Activated CD4-positive, alpha-beta memory T cell treated with anti-CD3 and anti-CD28 coated beads, Interleukin-2, amount 10 ng/mL, durations not matched to agents 7 days and 5 days (primary cell): ENCODE data around the gene LRR1. TPM values are rescaled to one million over a fixed set of nuclear protein-coding genes. Genes with fewer than 3 reads are reported as not detected.
"Not testable (repeated sequence)": the region's sequence is repeated elsewhere in the genome, so short reads cannot be mapped to it uniquely, and the experiment has no call there.

Experiments
- CTCF ChIA-PET: fragments of 350-600 bp; sonication (Branson Sonifier 250); formaldehyde crosslinking; loops from one replicate; lab custom pipeline; 2021; ENCODE audit warnings: antibody characterized with exemption, inconsistent platforms; lab: Charles Lee
- POLR2A ChIA-PET: fragments of 350-600 bp; sonication (Branson Sonifier 250); formaldehyde crosslinking; loops from one replicate; lab custom pipeline; 2021; ENCODE audit warnings: antibody characterized with exemption; lab: Charles Lee
- DNase-seq: peaks from one replicate; pipeline ENCODE4 v3.0.0-alpha.2; 2020
- H3K27ac Mint-ChIP-seq: one replicate; pipeline ENCODE4 v1.8.0; 2021; ENCODE audit warnings: mild to moderate bottlenecking, mixed read lengths
- H3K27me3 Mint-ChIP-seq: one replicate; pipeline ENCODE4 v1.8.0; 2021; ENCODE audit warnings: mixed read lengths
- H3K36me3 Mint-ChIP-seq: one replicate; pipeline ENCODE4 v1.8.0; 2021; ENCODE audit warnings: low read depth, mixed read lengths
- H3K4me1 Mint-ChIP-seq: one replicate; pipeline ENCODE4 v1.8.0; 2021; ENCODE audit warnings: mixed read lengths
- H3K4me3 Mint-ChIP-seq: one replicate; pipeline ENCODE4 v1.8.0; 2021; ENCODE audit warnings: mild to moderate bottlenecking, mixed read lengths
- H3K9me3 Mint-ChIP-seq: one replicate; pipeline ENCODE4 v1.8.0; 2021; ENCODE audit warnings: mixed read lengths
- total RNA-seq, 2 experiments: library from RNA; stranded (reverse); gene quantifications; one replicate each; pipeline ENCODE4 v1.2.3, GENCODE V29; 2021

The LRR1 gene
- total RNA-seq, 2 experiments from 2014 or later = 48.7 to 53.2 TPM

GRCh38 chr14:49594347-49595091, 4.2 kb upstream of the LRR1 start:
- DNase-seq = no peak
- Mint-ChIP-seq H3K4me1 (peaks cover 30% of the 10 kb centered on the region), H3K27me3 (no peaks in the 10 kb centered on the region), H3K27ac (peak overlapping the region; percentile 10), H3K4me3 (no peak overlapping the region), H3K36me3 (peaks cover 16% of the 10 kb centered on the region), H3K9me3 (no peaks in the 10 kb centered on the region)
- ChIA-PET POLR2A (interaction anchor here (1.0 to 14.5 kb wide), 5 partner anchors 10 to 174 kb away, joined by 3 to 291 read pairs (median 4); partner anchors contain the start of genes KLHDC2, MGAT2, RPL36AL and RPS29), CTCF (interaction anchor here (1.3 to 2.7 kb wide), 2 partner anchors 8 to 258 kb away, joined by 3 to 32 read pairs; partner anchors contain the start of genes NEMF and RPS29)

GRCh38 chr14:49598189-49598484, 603 bp upstream of the LRR1 start:
- Mint-ChIP-seq H3K4me3 (peak overlapping the region; percentile 95), H3K9me3 (no peaks in the 10 kb centered on the region), H3K27me3 (no peaks in the 10 kb centered on the region), H3K36me3 (peaks cover 35% of the 10 kb centered on the region), H3K4me1 (peaks cover 46% of the 10 kb centered on the region), H3K27ac (peak overlapping the region; percentile 95)
- DNase-seq = no peak
- POLR2A ChIA-PET = interaction anchor here (0.7 to 14.5 kb wide), 16 partner anchors 8 to 714 kb away, joined by 3 to 291 read pairs (median 10); partner anchors contain the start of genes DMAC2L, DNAAF2, KLHDC2 and L2HGDH
- CTCF ChIA-PET = interaction anchor here (1.7 to 3.6 kb wide), 4 partner anchors 11 to 34 kb away, joined by 3 to 39 read pairs (median 18); partner anchors contain the start of genes MGAT2, RPL36AL and RPS29

- H3K27ac Mint-ChIP-seq = no peak overlapping the region
- POLR2A ChIA-PET = interaction anchor here (1.3 to 14.5 kb wide), 3 partner anchors 9 to 21 kb away, joined by 6 to 291 read pairs (median 12); partner anchors contain the start of genes LRR1, MGAT2, RPL36AL and RPS29
- CTCF ChIA-PET = interaction anchor here (1.5 kb wide), 1 partner anchor 13 kb away, joined by 5 read pairs; the partner anchor contains the start of genes MGAT2 and RPL36AL
Observed at GRCh38 chr14:49607583-49607982, 8.8 kb downstream of the LRR1 start.

GRCh38 chr14:49612251-49612650, 13.5 kb downstream of the LRR1 start:
- Mint-ChIP-seq H3K27me3 (no peaks in the 10 kb centered on the region), H3K4me3 (no peak overlapping the region), H3K9me3 (no peaks in the 10 kb centered on the region), H3K36me3 (peaks cover 39% of the 10 kb centered on the region), H3K4me1 (peaks cover 35% of the 10 kb centered on the region), H3K27ac (no peak overlapping the region)
- CTCF ChIA-PET = interaction anchor here (0.8 to 1.8 kb wide), 3 partner anchors 8 to 240 kb away, joined by 3 to 4 read pairs (median 4); partner anchors contain the start of genes MGAT2, NEMF and RPL36AL
- POLR2A ChIA-PET = interaction anchor here (0.7 to 4.1 kb wide), 3 partner anchors 8 to 13 kb away, joined by 3 to 36 read pairs (median 21); partner anchors contain the start of genes LRR1, MGAT2 and RPL36AL
- no peak for DNase-seq

More at GRCh38 chr14:49607583-49607982, 8.8 kb downstream of the LRR1 start:
- Mint-ChIP-seq H3K4me1 (peaks cover 30% of the 10 kb centered on the region), H3K4me3 (no peak overlapping the region), H3K27me3 (no peaks in the 10 kb centered on the region), H3K36me3 (peaks cover 40% of the 10 kb centered on the region), H3K9me3 (no peaks in the 10 kb centered on the region)
- no peak for DNase-seq

GRCh38 chr14:49612671-49613070, 13.9 kb downstream of the LRR1 start:
- POLR2A ChIA-PET = interaction anchor here (3.2 to 4.1 kb wide), 2 partner anchors 8 to 14 kb away, joined by 21 to 36 read pairs; partner anchors contain the start of genes LRR1, MGAT2 and RPL36AL
- Mint-ChIP-seq H3K27ac (no peak overlapping the region), H3K4me1 (peaks cover 38% of the 10 kb centered on the region), H3K36me3 (peaks cover 40% of the 10 kb centered on the region), H3K4me3 (no peak overlapping the region), H3K27me3 (no peaks in the 10 kb centered on the region), H3K9me3 (no peaks in the 10 kb centered on the region)
- CTCF ChIA-PET = interaction anchor here (1.8 kb wide), 1 partner anchor 240 kb away, joined by 4 read pairs; the partner anchor contains the start of gene NEMF
- no peak for DNase-seq

- no peaks in the 10 kb centered on the region for H3K9me3 Mint-ChIP-seq
- CTCF ChIA-PET = interaction anchor here (1.4 kb wide), 1 partner anchor 20 kb away, joined by 4 read pairs; no protein-coding TSS in a partner anchor
Observed at GRCh38 chr14:49614196-49614595, 15.5 kb downstream of the LRR1 start.

GRCh38 chr14:49615776-49616175, 17.0 kb downstream of the LRR1 start:
- DNase-seq = no peak
- Mint-ChIP-seq H3K4me1 (peaks cover 39% of the 10 kb centered on the region), H3K36me3 (peaks cover 53% of the 10 kb centered on the region), H3K9me3 (no peaks in the 10 kb centered on the region), H3K27me3 (no peaks in the 10 kb centered on the region), H3K4me3 (no peak overlapping the region), H3K27ac (no peak overlapping the region)
- POLR2A ChIA-PET = interaction anchor here (1.4 kb wide), 1 partner anchor 15 kb away, joined by 4 read pairs; no protein-coding TSS in a partner anchor
- CTCF ChIA-PET = interaction anchor here (1.4 kb wide), 1 partner anchor 18 kb away, joined by 4 read pairs; no protein-coding TSS in a partner anchor

More at GRCh38 chr14:49614196-49614595, 15.5 kb downstream of the LRR1 start:
- no peak overlapping the region for H3K27ac Mint-ChIP-seq
- H3K4me1 Mint-ChIP-seq = peaks cover 44% of the 10 kb centered on the region
- DNase-seq = no peak
- H3K36me3 Mint-ChIP-seq = peaks cover 46% of the 10 kb centered on the region
- no peaks in the 10 kb centered on the region for H3K27me3 Mint-ChIP-seq
- no peak overlapping the region for H3K4me3 Mint-ChIP-seq
- POLR2A ChIA-PET = interaction anchor here (1.1 to 1.4 kb wide), 2 partner anchors 14 to 15 kb away, joined by 4 to 8 read pairs; partner anchors contain the start of gene LRR1

GRCh38 chr14:49617852-49618519, 19.2 kb downstream of the LRR1 start:
- CTCF ChIA-PET = interaction anchor here (1.1 kb wide), 2 partner anchors 16 to 31 kb away, joined by 3 to 4 read pairs; no protein-coding TSS in a partner anchor
- no peaks in the 10 kb centered on the region for H3K27me3 Mint-ChIP-seq
- peaks cover 65% of the 10 kb centered on the region for H3K36me3 Mint-ChIP-seq
- H3K4me1 Mint-ChIP-seq = peaks cover 36% of the 10 kb centered on the region
- POLR2A ChIA-PET = interaction anchor here (0.8 to 2.2 kb wide), 6 partner anchors 12 to 232 kb away, joined by 3 to 14 read pairs (median 4); partner anchors contain the start of genes LRR1 and RPS29
- peak overlapping the region; percentile 31 for H3K27ac Mint-ChIP-seq
- no peak for DNase-seq
- H3K4me3 Mint-ChIP-seq = peak overlapping the region; percentile 94
- H3K9me3 Mint-ChIP-seq = no peaks in the 10 kb centered on the region

- CTCF ChIA-PET = interaction anchor here (2.5 to 7.4 kb wide), 4 partner anchors 14 to 242 kb away, joined by 19 to 156 read pairs (median 34); partner anchors contain the start of genes DNAAF2, LRR1 and RPS29
- H3K4me1 Mint-ChIP-seq = peaks cover 43% of the 10 kb centered on the region
- H3K36me3 Mint-ChIP-seq = peaks cover 69% of the 10 kb centered on the region
Observed at GRCh38 chr14:49619273-49619672, 20.5 kb downstream of the LRR1 start.

GRCh38 chr14:49619730-49620129, 21.0 kb downstream of the LRR1 start:
- Mint-ChIP-seq H3K27me3 (no peaks in the 10 kb centered on the region), H3K4me3 (peak overlapping the region; percentile 94), H3K4me1 (peaks cover 44% of the 10 kb centered on the region), H3K36me3 (peaks cover 69% of the 10 kb centered on the region), H3K9me3 (no peaks in the 10 kb centered on the region), H3K27ac (peak overlapping the region; percentile 94)
- no peak for DNase-seq
- ChIA-PET CTCF (interaction anchor here (0.7 to 7.4 kb wide), 20 partner anchors 8 to 692 kb away, joined by 3 to 156 read pairs (median 4); partner anchors contain the start of genes DNAAF2, KLHDC2, LRR1 and NEMF), POLR2A (interaction anchor here (0.8 to 6.6 kb wide), 31 partner anchors 9 to 1211 kb away, joined by 3 to 293 read pairs (median 6); partner anchors contain the start of genes ARF6, DNAAF2, KLHDC1 and KLHDC2)

More at GRCh38 chr14:49619273-49619672, 20.5 kb downstream of the LRR1 start:
- H3K27me3 Mint-ChIP-seq, DNase-seq, H3K9me3 Mint-ChIP-seq: not testable (repeated sequence)
- H3K4me3 Mint-ChIP-seq = peak overlapping the region; percentile 94
- H3K27ac Mint-ChIP-seq = peak overlapping the region; percentile 94
- POLR2A ChIA-PET = interaction anchor here (0.8 to 6.6 kb wide), 11 partner anchors 9 to 1212 kb away, joined by 3 to 293 read pairs (median 28); partner anchors contain the start of genes ARF6, DNAAF2, KLHDC2 and LRR1
